Astrocyte of the spinal cord (primary cell): ENCODE results near the gene MED10.

Source experiments
- DNase-seq: peaks from one replicate; pipeline ENCODE4 v3.0.0; 2011; ENCODE audit warnings: low read depth, low spot score
- H3K4me3 ChIP-seq: 2 replicates; pipeline ENCODE4 v1.5.1; 2011; ENCODE audit warnings: low read depth, mild to moderate bottlenecking, low read length, moderate library complexity
- CTCF ChIP-seq: IDR thresholded peaks from 2 replicates; pipeline ENCODE4 v1.5.1; 2012; ENCODE audit warnings: low read depth, mild to moderate bottlenecking, low read length, inconsistent platforms
- in situ Hi-C: cut with HindIII; loops from 2 replicates; pipeline ENCODE4 v1.10.0; 2017; ENCODE audit warnings: low sequenced_read_pairs

Gene MED10

GRCh38 chr5:6395621-6396020 lies 17.3 kb upstream of the MED10 start:
- H3K4me3 ChIP-seq: no peak overlapping the region
- in situ Hi-C loops: no loop called here
- TF ChIP-seq CTCF: no peak
- DNase-seq: no peak

GRCh38 chr5:6395102-6395445 lies 16.7 kb upstream of the MED10 start:
- TF ChIP-seq CTCF: no peak
- DNase-seq: no peak
- H3K4me3 ChIP-seq: no peak overlapping the region
- in situ Hi-C loops: no loop called here

GRCh38 chr5:6394429-6395101 lies 16.2 kb upstream of the MED10 start:
- DNase-seq: no peak
- no peak overlapping the region for H3K4me3 ChIP-seq
- in situ Hi-C loops: no loop called here
- TF ChIP-seq CTCF: no peak

GRCh38 chr5:6393596-6394194 lies 15.3 kb upstream of the MED10 start:
- TF ChIP-seq CTCF: no peak
- no peak for DNase-seq
- H3K4me3 ChIP-seq: no peak overlapping the region
- in situ Hi-C loops: no loop called here

- in situ Hi-C loops: no loop called here
- no peak for TF ChIP-seq CTCF
- no peak overlapping the region for H3K4me3 ChIP-seq
- no peak for DNase-seq
Observed at GRCh38 chr5:6392561-6392960, 14.2 kb upstream of the MED10 start.

- H3K4me3 ChIP-seq: no peak overlapping the region
- in situ Hi-C loops: no loop called here
- DNase-seq: no peak
- no peak for TF ChIP-seq CTCF
Observed at GRCh38 chr5:6391151-6391550, 12.8 kb upstream of the MED10 start.
